Measurements from ENCODE around the gene PRPF6. TPM values are rescaled to one million over a fixed set of nuclear protein-coding genes. Genes with fewer than 3 reads are reported as not detected.

Gene PRPF6
- total and polyA plus RNA-seq, 2 of the 13 experiments (the other 11 are each of a cell fraction or from before 2014, with no cell fraction given): 63.7 to 101 TPM

DNA sequence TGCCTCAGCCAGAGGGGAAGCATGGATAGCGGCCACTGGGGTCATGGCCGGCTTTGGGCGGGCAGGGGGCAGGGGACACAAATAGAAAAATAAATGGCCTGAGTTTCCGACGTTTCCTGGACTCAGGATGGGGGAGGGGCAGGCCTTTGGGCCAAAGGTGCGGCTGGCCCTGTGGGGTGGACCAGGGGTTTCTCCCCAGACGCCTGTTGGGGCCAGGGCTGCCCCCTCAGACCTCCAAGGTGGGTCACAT lies 75.6 kb downstream of the PRPF6 start (continued):
- TF ChIP-seq, protein P1, sequence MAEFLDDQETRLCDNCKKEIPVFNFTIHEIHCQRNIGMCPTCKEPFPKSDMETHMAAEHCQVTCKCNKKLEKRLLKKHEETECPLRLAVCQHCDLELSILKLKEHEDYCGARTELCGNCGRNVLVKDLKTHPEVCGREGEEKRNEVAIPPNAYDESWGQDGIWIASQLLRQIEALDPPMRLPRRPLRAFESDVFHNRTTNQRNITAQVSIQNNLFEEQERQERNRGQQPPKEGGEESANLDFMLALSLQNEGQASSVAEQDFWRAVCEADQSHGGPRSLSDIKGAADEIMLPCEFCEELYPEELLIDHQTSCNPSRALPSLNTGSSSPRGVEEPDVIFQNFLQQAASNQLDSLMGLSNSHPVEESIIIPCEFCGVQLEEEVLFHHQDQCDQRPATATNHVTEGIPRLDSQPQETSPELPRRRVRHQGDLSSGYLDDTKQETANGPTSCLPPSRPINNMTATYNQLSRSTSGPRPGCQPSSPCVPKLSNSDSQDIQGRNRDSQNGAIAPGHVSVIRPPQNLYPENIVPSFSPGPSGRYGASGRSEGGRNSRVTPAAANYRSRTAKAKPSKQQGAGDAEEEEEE (CRISPR knock-in tag; IDR thresholded peaks at IDR 0.05; ENCODE audit: borderline replicate concordance): 0 out of 2 replicates have a peak, but pooled peaks have one; percentile 5
- TF ChIP-seq PAWR (CRISPR knock-in tag; IDR thresholded peaks at IDR 0.05; ENCODE audit: borderline replicate concordance) (no peak), PTBP1 (IDR thresholded peaks at IDR 0.05; ENCODE audit: low read depth, low read length, poor library complexity, severe bottlenecking) (no peak), JUND (CRISPR knock-in tag; IDR thresholded peaks at IDR 0.05) (no peak), CEBPG (CRISPR knock-in tag; IDR thresholded peaks at IDR 0.05) (no peak), REL (CRISPR knock-in tag; conservative IDR thresholded peaks at IDR 0.05) (no peak; the same call in 1 of the 2 replicates), RXRA (CRISPR knock-in tag; IDR thresholded peaks at IDR 0.05) (peak; percentile 84), ZNF333 (CRISPR knock-in tag; IDR thresholded peaks at IDR 0.05; ENCODE audit: borderline replicate concordance) (no peak), NONO (IDR thresholded peaks at IDR 0.05) (no peak), NONO (CRISPR knock-in tag; conservative IDR thresholded peaks at IDR 0.05) (peak; percentile 55; the same call in 1 of the 2 replicates), FOXA1 (IDR thresholded peaks at IDR 0.05) (no peak), FOXA1 (CRISPR knock-in tag; IDR thresholded peaks at IDR 0.05) (no peak), RBM22 (optimal IDR thresholded peaks at IDR 0.05; ENCODE audit: low read length) (no peak), TCF12 (IDR thresholded peaks at IDR 0.05) (no peak), TCF12 (CRISPR knock-in tag; IDR thresholded peaks at IDR 0.05) (no peak; the same call in 1 of the 2 replicates), ZNF256 (CRISPR knock-in tag; conservative IDR thresholded peaks at IDR 0.05) (no peak), RBFOX2 (IDR thresholded peaks at IDR 0.05; ENCODE audit: low read depth, low read length) (no peak), REXO4 (CRISPR knock-in tag; IDR thresholded peaks at IDR 0.05; ENCODE audit: borderline replicate concordance) (no peak), ZBTB38 (CRISPR knock-in tag; IDR thresholded peaks at IDR 0.05) (no peak), KLF12 (CRISPR knock-in tag; IDR thresholded peaks at IDR 0.05; ENCODE audit: borderline replicate concordance) (0 out of 2 replicates have a peak, but pooled peaks have one; percentile 53), RORA (CRISPR knock-in tag; IDR thresholded peaks at IDR 0.05) (no peak), ZNF292 (CRISPR knock-in tag; IDR thresholded peaks at IDR 0.05; ENCODE audit: borderline replicate concordance, low read depth) (no peak), ONECUT2 (CRISPR knock-in tag; IDR thresholded peaks at IDR 0.05) (no peak)
- TF ChIP-seq, protein P2, sequence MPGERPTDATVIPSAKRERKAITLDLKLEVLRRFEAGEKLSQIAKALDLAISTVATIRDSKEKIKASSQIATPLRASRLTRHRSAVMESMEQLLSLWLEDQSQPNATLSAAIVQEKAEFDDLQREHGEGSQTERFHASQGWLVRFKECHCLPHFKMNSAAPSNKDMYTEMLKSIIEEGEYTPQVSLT (CRISPR knock-in tag; IDR thresholded peaks at IDR 0.05; ENCODE audit: borderline replicate concordance, low read depth): no peak
- TF ChIP-seq, protein P3, sequence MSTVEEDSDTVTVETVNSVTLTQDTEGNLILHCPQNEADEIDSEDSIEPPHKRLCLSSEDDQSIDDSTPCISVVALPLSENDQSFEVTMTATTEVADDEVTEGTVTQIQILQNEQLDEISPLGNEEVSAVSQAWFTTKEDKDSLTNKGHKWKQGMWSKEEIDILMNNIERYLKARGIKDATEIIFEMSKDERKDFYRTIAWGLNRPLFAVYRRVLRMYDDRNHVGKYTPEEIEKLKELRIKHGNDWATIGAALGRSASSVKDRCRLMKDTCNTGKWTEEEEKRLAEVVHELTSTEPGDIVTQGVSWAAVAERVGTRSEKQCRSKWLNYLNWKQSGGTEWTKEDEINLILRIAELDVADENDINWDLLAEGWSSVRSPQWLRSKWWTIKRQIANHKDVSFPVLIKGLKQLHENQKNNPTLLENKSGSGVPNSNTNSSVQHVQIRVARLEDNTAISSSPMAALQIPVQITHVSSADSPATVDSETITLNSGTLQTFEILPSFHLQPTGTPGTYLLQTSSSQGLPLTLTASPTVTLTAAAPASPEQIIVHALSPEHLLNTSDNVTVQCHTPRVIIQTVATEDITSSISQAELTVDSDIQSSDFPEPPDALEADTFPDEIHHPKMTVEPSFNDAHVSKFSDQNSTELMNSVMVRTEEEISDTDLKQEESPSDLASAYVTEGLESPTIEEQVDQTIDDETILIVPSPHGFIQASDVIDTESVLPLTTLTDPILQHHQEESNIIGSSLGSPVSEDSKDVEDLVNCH (CRISPR knock-in tag; IDR thresholded peaks at IDR 0.05): no peak
- TF ChIP-seq, protein P4, sequence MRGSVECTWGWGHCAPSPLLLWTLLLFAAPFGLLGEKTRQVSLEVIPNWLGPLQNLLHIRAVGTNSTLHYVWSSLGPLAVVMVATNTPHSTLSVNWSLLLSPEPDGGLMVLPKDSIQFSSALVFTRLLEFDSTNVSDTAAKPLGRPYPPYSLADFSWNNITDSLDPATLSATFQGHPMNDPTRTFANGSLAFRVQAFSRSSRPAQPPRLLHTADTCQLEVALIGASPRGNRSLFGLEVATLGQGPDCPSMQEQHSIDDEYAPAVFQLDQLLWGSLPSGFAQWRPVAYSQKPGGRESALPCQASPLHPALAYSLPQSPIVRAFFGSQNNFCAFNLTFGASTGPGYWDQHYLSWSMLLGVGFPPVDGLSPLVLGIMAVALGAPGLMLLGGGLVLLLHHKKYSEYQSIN (CRISPR knock-in tag; IDR thresholded peaks at IDR 0.05; ENCODE audit: borderline replicate concordance): no peak
- TF ChIP-seq, protein P5, sequence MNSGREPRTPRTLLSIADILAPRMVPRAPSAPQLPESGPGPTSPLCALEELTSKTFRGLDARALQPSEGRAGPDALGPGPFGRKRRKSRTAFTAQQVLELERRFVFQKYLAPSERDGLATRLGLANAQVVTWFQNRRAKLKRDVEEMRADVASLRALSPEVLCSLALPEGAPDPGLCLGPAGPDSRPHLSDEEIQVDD (CRISPR knock-in tag; IDR thresholded peaks at IDR 0.05; ENCODE audit: borderline replicate concordance): no peak

Measured in HepG2 (cell line).